GM19023 (cell line): ENCODE measurements around the gene FLVCR1.
"Not testable (repeated sequence)": the region's sequence is repeated elsewhere in the genome, so short reads cannot be mapped to it uniquely, and the experiment has no call there.

Source experiments
- ATAC-seq: cut with Tn5 transposase; IDR thresholded peaks from one replicate; pipeline ENCODE4 v1.9.1; 2021; ENCODE audit warnings: mild to moderate bottlenecking, moderate library complexity; ENCODE audit not compliant: unreplicated experiment

FLVCR1 gene

DNA sequence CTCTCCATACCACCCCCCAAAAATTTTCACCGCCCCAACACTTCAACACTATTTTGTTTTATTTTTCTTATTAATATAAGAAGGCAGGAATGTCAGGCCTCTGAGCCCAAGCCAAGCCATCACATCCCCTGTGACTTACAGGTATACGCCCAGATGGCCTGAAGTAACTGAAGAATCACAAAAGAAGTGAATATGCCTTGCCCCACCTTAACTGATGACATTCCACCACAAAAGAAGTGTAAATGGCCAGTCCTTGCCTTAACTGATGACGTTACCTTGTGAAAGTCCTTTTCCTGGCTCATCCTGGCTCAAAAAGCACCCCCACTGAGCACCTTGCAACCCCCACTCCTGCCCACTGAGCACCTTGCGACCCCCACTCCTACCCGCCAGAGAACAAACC, 56.0 kb downstream of the FLVCR1 start:
- ATAC-seq: not testable (repeated sequence)

DNA sequence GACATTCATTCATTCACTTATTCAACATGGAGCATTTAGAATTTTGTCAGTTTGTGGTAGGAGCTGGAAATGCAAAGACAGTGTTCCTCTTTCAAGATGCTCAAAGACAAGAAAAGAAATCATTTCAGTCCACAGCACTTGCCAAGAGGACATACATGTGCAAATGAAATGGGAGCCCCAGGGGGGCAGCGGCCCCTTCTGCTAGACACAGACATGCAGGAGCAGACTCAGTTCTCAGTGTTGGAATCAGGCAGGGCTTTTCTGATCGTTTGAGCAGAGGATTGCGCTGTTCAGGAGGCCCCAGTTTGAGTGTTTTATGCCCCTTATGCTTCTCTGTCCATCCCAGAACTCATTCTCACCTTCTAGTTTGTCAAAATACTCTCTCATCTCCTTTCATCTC, 56.7 kb downstream of the FLVCR1 start:
- ATAC-seq: no peak

DNA sequence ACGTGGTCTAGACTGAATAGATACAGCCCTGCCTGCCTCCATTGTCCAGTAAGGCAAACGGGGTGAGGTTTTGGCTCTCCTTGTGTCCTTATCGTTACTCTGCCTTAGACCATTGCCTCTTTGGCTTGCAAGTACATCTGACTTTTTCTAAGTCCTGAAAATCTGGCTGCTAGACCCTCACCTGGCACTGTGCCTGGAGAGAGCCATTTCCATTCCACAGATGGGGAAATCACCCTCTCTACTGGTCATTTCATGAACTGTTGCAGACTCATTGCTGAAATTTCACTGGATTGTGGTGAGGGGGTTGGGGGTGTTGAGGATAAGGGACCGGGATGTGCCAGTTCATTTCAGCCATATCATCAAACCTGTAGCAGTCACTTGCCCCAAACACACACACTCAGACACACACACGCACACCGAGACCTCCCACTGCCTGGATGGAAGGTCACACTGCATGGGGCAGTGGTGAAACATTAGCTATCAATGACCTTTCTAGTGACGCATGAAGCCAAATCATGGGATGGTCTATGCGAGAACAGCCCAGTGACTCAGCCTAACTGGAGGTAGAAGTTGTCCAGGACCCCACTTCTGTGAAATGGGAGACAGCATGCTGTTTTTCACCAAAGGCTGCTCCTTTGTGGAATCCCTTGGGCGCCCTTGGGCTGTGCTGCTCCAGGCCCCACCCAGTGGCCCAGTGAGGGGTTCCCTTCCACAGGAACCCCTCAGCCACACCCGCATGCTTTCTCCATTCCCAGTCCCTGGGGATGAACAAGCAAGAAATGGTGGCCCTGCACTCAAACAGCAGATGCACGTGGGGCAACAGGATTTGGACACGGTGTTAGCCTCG, 57.4 kb downstream of the FLVCR1 start:
- no peak for ATAC-seq

DNA sequence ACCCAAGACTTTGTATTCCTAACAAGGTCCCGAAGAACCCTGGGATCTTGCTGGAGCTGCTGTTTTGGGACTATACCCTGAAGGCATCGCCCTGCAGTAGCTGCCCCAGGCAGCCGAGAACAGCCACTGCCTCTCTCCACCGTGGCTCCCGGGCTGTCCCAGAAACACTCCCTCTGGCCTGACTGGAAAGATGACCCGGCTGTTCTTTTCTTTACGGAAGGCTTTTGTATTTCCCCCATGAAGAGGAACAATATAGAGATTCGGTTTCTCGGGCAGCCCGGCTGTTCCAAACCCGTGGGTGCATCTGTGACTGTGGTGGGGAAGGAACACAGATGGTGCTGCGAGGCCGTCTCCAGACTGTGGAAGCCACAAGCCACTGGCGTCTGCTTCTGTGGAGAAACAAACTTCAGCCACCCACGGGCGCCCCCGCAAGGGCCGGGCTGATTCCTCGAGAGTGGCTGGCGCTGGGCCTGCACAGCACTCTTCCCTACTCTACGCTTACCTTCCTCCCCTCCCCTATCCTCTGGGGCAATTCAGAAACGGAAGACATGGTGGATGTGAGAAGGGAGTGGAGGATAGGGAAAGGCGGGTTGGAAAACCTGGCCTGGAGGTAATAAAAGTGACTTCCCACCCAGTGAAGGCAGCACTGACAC, 58.5 kb downstream of the FLVCR1 start:
- peak; percentile 49 for ATAC-seq

DNA sequence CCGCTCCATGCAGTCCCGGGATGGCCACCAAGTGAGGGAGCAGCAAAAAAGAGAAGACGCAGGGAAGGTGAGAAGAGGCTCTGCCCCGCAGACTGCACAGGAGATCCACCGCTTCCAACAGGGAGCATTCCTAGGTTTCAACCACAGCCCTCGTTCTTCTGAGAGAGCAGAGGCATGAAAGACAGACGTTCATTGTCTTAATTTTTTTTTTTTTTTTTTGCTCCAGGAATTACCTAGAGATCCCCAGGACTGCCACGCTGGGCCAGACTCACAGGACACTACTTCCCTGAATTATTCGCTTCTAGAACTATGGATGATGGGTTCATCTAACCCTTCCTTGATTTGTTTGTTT, 59.0 kb downstream of the FLVCR1 start:
- ATAC-seq: no peak

DNA sequence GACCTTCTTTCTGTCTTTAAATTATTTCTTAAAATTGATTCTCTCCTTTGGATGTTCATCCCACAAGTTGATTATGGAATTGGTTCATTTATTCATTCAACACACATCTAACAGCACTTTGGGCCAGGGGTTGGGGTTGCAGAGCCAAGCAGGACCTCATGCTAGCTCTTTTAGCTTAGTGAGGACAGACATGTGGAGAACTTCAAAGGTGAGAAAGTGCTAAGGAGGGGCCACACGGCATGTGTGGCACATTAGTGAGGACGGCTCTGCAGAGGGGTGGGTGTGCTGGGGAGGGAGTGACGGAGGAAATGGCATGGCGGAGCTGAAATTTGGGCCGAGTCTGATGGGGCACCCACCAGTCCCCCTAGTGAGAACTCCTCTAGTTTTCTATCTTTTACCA, 59.8 kb downstream of the FLVCR1 start:
- ATAC-seq: no peak

DNA sequence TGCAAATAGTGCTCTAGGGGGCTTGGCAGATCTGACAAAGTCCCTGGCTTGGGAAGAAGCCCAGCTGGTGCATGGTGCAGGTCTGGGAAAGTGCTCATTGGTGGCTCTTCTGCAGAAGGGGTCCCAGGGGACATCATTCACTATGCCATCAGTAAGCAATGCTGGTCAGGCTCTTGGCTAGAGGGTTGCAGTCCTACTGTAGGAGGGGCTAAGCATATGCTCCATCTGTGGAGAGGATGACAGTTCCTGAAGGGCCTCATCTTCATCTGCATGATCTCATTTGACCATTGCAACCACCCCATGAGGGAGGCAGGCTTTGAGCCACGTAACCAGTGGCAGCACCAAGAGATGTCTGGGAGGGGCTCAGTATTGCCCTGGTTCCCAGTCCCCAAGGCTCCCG, 60.7 kb downstream of the FLVCR1 start:
- no peak for ATAC-seq

DNA sequence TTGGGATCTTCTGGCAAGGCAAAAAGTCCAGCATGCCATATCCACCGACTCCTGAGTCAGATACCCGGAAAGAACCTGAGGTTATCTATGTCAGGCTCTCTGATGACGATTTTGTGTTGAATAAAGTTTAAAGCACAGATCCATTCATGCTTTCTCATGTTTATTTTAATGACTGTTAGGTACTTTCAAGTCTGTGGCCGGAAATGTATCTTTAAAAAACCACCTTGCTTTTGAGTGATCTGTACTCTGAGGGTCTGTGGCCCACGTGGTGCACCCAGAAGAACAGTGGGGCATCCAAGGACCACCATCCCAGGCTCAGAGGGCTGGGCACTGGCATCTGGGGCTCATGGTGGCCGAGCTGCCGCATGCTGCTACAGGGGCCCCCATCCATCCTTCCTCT, 62.2 kb downstream of the FLVCR1 start:
- ATAC-seq: no peak

DNA sequence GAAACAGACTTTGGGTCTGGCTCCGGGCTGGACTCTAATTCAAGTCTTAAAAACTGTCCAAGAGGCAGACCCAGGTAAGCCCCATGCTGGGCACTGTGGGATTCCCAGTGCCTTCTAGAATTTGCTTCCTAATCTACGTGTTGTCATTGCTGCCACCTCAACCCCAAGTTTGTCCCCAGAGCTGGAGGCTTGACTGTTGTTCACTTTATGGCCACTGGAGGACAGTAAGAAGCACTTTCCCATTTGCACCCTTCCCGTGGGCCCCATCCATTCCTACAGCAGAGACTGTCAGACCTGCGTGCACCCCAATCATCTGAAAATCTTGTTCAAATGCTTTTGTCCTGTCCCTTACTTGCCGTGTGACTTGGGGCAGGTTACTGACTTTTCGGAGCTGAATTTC, 62.8 kb downstream of the FLVCR1 start:
- no peak for ATAC-seq

DNA sequence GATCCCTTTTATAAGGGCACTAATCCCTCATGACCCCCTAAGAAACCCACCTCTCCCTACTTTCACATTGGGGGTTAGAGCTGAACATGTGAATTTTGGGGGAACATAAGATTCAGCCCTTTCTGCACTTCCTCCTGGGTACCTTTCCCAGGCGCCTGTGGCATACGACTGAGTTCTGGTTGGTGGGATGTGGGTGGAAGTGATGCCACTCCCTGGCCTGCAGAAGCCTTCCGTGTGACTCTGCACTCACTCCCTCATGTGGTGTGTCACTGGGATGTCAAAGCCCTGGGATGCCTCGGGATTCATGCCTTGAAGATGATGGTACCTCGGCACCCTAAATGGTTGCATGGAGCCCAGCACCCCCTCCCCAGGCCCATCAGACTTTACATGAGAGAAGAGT, 63.9 kb downstream of the FLVCR1 start:
- ATAC-seq: no peak

DNA sequence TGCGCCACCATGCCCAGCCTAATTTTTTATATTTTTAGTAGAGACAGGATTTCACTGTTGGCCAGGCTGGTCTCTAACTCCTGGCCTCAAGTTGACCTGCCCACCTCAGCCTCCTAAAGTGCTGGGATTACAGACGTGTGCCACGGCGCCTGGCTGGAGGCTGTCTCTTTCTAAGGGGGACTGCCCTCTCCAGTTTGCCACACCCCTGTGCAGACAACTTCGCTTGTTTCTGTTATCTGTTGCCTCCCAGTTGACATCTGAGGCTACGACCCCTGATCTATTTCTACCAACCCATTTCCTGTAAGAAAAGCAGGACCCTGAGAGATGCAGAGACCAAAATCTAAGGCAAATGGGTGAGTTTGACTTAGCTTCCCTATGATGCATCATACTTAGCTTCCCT, 68.3 kb downstream of the FLVCR1 start:
- no peak for ATAC-seq

DNA sequence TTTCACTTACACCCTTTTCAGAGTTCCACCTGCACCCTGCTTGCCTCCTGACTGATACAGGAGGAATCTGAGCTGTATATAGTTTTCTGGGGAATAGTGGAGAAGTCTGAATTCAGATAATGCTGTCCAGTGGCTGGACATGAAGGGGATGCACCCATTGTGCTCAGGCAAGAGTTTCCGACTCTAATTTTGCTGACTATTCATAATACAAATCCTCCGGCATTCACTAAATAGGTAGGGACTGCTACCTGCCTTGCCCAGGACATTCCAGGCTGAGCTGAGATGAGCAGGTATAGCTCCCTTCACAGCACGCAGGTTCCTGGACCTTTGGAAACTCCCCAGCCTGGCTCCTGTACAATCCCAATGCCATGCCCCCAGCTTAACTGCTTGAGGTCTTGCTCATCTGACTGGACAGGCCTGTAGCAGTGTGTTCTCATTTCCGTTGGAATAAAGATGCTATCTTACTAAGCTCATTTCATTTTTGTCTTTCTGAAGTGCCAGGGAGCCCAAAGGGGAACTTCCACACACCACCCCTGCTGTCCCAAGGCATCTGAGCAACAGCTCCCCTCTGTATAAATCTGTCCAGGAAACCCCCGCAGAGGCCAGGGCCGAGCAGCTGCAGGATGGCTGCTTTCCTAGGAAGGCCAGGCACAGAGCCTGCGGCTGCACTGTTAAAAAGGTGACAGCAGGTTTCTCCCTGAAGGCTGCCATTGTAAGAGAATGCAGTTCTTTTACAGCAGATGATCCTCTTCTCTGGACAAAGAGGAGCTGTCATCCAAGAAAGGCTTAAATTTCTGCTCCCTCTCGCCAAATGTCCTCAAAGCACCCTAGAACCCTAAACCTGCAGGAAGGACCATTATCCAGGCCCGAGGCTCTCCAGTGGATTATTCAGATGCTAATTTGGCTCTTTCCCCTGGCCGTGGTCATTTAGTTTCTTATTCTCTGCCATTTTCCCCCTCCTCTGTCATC, 70.5 kb downstream of the FLVCR1 start:
- ATAC-seq: peak; percentile 66

DNA sequence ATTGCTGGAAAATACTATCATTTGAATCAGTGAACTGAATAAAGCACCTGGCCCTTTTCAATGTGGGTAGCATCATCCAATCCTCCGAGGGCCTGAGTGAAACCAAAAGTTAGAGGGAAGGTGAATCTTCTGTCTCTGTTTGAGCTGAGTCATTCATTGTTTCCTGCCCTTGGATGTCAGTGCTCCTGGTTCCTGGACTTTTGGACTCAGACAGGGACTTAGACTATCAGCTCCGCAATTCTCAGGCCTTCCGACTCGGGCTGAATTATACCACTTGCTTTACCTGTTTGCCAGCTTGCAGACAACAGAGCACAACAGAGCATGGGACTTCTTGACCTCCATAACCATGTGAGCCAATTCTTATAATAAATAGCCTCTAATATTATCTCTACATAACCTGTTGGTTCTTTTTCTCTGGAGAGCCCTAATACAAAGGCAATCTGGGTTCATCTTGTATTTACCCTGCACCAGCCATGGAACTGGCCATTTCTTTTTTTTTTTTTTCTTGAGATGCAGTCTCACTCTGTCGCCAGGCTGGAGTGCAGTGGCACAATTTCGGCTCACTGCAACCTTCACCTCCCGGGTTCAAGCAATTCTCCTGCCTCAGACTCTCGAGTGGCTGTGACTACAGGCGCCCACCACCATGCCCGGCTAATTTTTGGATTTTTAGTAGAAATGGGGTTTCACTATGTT, 73.1 kb downstream of the FLVCR1 start:
- no peak for ATAC-seq

DNA sequence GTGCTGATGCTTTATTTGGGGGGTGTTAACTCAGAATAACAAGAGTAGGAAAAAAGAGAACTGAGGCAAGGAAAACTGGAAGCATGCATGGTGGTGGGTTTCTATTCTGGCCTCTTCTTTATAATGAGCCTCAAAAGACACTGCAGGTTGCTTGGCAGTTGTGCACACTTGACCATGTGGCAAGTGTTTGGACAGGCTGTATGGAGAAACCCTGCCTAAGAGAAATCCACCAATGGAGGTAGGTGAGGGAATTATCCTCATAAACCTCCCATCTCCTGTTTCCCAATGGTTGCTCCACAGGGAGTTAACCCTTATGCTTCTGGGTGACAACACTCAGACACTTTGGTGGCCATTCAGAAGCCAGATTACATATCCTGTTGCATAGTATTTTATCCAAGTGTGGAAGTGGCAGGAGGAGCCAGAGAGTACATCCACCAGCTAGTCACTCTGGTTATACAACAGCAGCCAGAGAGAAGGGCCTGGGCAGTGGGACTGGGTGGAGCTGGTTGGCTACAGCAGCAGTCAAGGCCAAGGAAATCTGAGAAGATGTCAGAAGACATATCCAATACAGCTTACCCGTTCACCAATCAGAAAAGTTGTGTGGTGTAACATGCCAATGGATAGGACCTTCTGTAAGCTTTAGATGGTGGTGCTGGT, 75.9 kb downstream of the FLVCR1 start:
- ATAC-seq: no peak

DNA sequence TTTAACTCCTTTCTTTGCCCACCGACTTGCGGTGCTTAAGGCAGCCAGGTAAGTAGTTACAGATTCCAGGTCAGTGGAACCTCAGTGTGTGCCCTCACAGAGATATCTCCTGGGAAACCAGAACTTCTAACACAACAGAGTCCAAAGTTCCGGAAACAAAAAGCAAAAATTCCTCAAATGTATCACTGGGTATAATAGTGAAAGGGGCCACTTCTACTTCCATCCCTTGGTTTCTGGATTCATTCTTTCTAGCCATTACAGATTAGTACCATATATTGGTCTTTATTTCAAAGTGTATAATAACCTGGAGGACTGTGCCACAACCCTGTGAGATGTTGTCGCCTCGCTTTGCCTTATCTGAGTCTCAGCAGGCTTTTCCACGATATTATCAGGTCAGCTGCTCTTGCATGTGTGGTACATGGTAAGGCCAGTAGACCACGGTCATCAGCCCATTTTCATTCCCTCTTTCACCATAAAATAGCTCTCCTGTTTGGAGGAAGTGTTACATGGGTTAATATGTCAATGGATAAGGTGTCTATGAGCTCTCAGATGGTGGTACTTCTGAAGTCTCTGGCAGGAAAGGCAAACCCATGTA, 77.4 kb downstream of the FLVCR1 start:
- no peak for ATAC-seq

DNA sequence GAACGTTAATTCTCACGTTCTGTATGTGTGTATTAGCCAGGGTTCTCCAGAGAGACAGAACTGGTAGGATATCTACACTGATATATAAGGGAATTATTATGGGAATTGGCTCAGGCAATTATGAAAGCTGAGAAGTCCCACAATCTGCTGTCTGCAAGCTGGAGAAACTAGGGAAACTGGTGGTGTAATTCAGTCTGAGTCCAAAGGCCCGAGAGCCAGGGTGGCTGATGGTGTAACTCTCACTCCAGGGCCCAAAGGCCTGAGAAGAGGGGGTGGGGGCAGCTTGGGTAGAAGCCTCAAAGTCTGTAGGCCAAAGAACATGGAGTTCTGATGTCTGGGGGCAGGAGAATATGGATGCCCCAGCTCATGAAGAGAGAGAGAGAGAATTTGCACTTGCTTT, 79.0 kb downstream of the FLVCR1 start:
- ATAC-seq: no peak

DNA sequence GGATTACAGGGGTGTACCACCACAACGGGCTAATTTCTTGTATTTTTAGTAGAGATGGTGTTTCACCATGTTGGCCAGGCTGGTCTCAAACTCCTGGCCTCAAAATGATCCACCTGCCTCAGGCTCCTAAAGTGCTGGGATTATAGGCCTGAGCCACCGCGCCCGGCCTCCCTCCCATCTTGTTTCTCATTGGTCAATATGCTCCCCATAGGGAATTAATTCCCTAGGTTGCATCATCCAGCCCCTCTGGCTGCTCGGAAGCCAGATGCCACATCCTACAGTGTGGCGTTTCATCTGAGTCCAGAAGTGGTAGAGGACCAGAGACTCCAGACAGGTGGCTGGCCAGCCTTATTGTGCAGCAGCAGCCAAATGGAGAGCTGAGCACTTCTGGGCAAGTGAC, 80.8 kb downstream of the FLVCR1 start:
- no peak for ATAC-seq

DNA sequence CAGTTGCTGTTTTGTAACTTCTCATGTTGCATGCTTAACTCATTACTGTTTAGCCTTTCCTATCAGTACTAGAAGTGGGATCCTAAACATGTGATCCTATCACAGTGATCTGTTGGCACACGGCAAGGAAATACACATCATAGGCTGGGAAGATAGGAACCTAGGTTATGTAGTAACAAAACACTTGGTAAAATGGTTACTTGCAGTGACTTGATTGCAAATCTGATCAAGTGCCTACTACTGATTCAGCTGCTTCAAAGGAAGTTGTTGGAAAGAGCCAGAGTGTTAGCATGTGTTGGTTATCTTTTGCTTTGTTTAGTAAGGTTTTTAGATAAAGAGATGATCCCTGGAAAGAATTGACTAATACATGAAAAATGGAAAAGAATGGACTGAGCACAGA, 83.4 kb downstream of the FLVCR1 start:
- ATAC-seq: no peak

DNA sequence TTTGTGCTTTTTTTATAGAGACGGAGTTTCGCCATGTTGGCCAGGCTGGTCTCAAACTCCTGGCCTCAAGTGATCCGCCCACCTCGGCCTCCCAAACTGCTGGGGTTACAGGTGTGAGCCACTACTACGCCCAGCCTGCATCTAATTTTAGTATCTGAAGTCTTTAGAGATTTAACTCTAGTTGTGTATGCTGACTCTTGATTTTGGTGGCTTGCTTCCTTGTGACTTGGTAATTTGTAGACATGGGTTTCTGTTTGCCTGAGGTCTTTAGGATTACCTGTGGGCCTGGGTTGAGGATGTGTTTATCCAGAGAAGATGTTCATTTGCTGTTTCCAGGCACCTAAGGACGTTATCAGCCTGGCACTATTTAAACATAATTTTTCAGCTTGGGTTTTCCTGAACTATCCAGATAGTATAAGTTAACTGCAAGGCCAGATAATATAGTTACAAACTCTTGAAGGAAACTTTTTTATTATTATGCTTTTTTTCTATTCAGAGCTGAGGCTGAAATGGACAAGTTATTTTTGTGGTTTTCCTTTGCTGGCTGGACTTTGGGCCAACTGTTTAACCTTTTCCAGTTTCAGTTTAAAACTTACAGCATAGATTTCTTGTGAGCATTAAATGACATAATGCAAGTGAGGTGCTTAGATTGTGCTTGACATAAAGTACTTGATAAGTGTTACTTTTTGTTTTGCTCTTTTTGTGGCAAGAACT, 84.8 kb downstream of the FLVCR1 start:
- ATAC-seq: no peak

DNA sequence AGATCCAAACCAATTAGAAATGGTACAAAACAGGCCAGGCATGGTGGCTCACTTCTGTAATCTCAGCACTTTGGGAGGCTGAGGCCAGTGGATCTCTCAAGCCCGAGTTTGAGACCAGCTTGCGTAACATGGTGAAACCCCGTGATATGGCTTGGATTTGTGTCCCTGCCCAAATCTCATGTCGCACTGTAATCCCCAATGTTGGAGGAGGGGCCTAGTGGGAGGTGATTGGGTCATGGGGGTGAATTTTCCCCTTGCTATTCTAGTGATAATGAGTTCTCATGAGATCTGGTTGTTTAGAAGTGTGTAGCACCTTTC, 85.3 kb downstream of the FLVCR1 start:
- ATAC-seq: no peak
